GM23338 (cell line): ENCODE data around the gene HPD. TPM values are rescaled to one million over a fixed set of nuclear protein-coding genes. Genes with fewer than 3 reads are reported as not detected.

Source experiments
- ATAC-seq: fragments of 200-7000 bp; cut with Tn5 transposase; 3 replicates; pipeline ENCODE4 v1.9.1; 2020
- DNase-seq: peaks from one replicate; pipeline ENCODE4 v3.0.0-alpha.2; 2015; ENCODE audit warnings: low spot score
- H2AFZ ChIP-seq: fragments of 200-600 bp; sonication (generic); 2 replicates; pipeline ENCODE4 v1.8.0; 2016; ENCODE audit warnings: antibody characterized with exemption, mild to moderate bottlenecking, moderate library complexity
- H3F3A ChIP-seq: fragments of 200-600 bp; sonication (generic); replicated peaks from 2 replicates; pipeline ENCODE4 v1.8.0; 2017; ENCODE audit warnings: antibody characterized with exemption, mixed run types, low read depth
- H3K27ac ChIP-seq: fragments of 200-600 bp; sonication (generic); 2 replicates; pipeline ENCODE4 v1.6.1; 2016; ENCODE audit warnings: low read depth
- H3K27me3 ChIP-seq: fragments of 200-600 bp; sonication (generic); 2 replicates; pipeline ENCODE4 v1.8.0; 2016; ENCODE audit warnings: mild to moderate bottlenecking, mixed run types, moderate library complexity; ENCODE audit not compliant: insufficient read depth
- H3K36me3 ChIP-seq: fragments of 200-600 bp; sonication (generic); 2 replicates; pipeline ENCODE4 v1.8.0; 2016; ENCODE audit warnings: mild to moderate bottlenecking; ENCODE audit not compliant: insufficient read depth
- H3K4me1 ChIP-seq: fragments of 200-600 bp; sonication (generic); 2 replicates; pipeline ENCODE4 v1.8.0; 2016; ENCODE audit warnings: mild to moderate bottlenecking, moderate library complexity; ENCODE audit not compliant: insufficient read depth
- H3K4me2 ChIP-seq: fragments of 200-600 bp; sonication (generic); 2 replicates; pipeline ENCODE4 v1.7.1; 2017; ENCODE audit warnings: mixed run types
- H3K4me3 ChIP-seq: fragments of 200-600 bp; sonication (generic); 2 replicates; pipeline ENCODE4 v1.6.1; 2016; ENCODE audit warnings: mixed run types
- H3K79me2 ChIP-seq: fragments of 200-600 bp; sonication (generic); replicated peaks from 2 replicates; pipeline ENCODE4 v1.8.0; 2017; ENCODE audit warnings: mild to moderate bottlenecking; ENCODE audit not compliant: insufficient read depth
- H3K9me2 ChIP-seq: fragments of 200-600 bp; sonication (generic); 2 replicates; pipeline ENCODE4 v1.8.0; 2017; ENCODE audit not compliant: insufficient read depth
- H4K20me1 ChIP-seq: fragments of 200-600 bp; sonication (generic); replicated peaks from 2 replicates; pipeline ENCODE4 v1.8.0; 2017; ENCODE audit warnings: mild to moderate bottlenecking; ENCODE audit not compliant: insufficient read depth
- H3K27ac Mint-ChIP-seq: 2 replicates; pipeline ENCODE4 v1.8.0; 2020; ENCODE audit warnings: inconsistent platforms, mild to moderate bottlenecking, moderate library complexity, mixed read lengths
- H3K27me3 Mint-ChIP-seq: 3 replicates; pipeline ENCODE4 v1.8.0; 2022; ENCODE audit warnings: low read depth, mild to moderate bottlenecking, moderate library complexity, mixed read lengths, inconsistent platforms; ENCODE audit not compliant: insufficient read depth, poor library complexity
- H3K36me3 Mint-ChIP-seq: 3 replicates; pipeline ENCODE4 v1.8.0; 2021; ENCODE audit warnings: low read depth, mild to moderate bottlenecking, inconsistent platforms, moderate library complexity, mixed read lengths
- H3K4me1 Mint-ChIP-seq: 3 replicates; pipeline ENCODE4 v1.8.0; 2020; ENCODE audit warnings: mild to moderate bottlenecking, inconsistent platforms, mixed read lengths
- H3K4me3 Mint-ChIP-seq: 3 replicates; pipeline ENCODE4 v1.8.0; 2021; ENCODE audit warnings: moderate library complexity, mild to moderate bottlenecking, inconsistent platforms, mixed read lengths
- H3K9me3 Mint-ChIP-seq: 3 replicates; pipeline ENCODE4 v1.8.0; 2020; ENCODE audit warnings: moderate library complexity, mild to moderate bottlenecking, inconsistent platforms, mixed read lengths
- CREB1 ChIP-seq: fragments of 250-450 bp; sonication (Bioruptor Pico); IDR thresholded peaks from 2 replicates; pipeline ENCODE4 v1.5.0; 2020; ENCODE audit warnings: low read depth, mild to moderate bottlenecking, moderate library complexity
- EZH2 ChIP-seq: fragments of 200-600 bp; sonication (generic); IDR thresholded peaks from one replicate; pipeline ENCODE4 v1.8.0; 2017; ENCODE audit warnings: antibody characterized with exemption, mild to moderate bottlenecking, low read depth; ENCODE audit not compliant: unreplicated experiment
- JUNB ChIP-seq: IDR thresholded peaks from one replicate; pipeline ENCODE4 v1.6.1; 2016; ENCODE audit warnings: antibody characterized with exemption; ENCODE audit not compliant: unreplicated experiment
- NANOG ChIP-seq: IDR thresholded peaks from 2 replicates; pipeline ENCODE4 v1.6.1; 2016; ENCODE audit warnings: antibody characterized with exemption, borderline replicate concordance
- STAT1 ChIP-seq: IDR thresholded peaks from one replicate; pipeline ENCODE4 v1.6.1; 2016; ENCODE audit warnings: antibody characterized with exemption; ENCODE audit not compliant: unreplicated experiment
- ZNF331 ChIP-seq: fragments of 250-450 bp; sonication (Bioruptor Pico); IDR thresholded peaks from 2 replicates; pipeline ENCODE4 v1.5.0; 2020; ENCODE audit warnings: low read depth, mild to moderate bottlenecking, moderate library complexity
- polyA plus RNA-seq: library from polyadenylated mRNA; unstranded; fragments of >200 nt; fragmentation: Nextera tagmentation; extraction: Ambion mirVana; gene quantifications from 2 replicates; pipeline ENCODE4 v1.2.1, GENCODE V29; 2016
- total RNA-seq: library from RNA; depleted of rRNA; stranded (reverse); fragments of >200 nt; shearing (Covaris generic); gene quantifications from 2 replicates; pipeline ENCODE4 v1.2.3, GENCODE V29; 2014
- TF ChIP-seq, protein P1 (sequence below), 2 experiments: fragments of 200-600 bp in 1 of 2; sonication (generic) in 1 of 2; conservative IDR thresholded peaks; 2 replicates each; pipeline versions ENCODE4 v1.5.1 to v1.6.1; 2016 to 2017; ENCODE audit warnings: antibody characterized with exemption in 2 of 2, low read depth in 2 of 2, mild to moderate bottlenecking in 2 of 2, moderate library complexity in 1 of 2
- TF ChIP-seq, protein P2 (sequence below): IDR thresholded peaks from one replicate; pipeline ENCODE4 v1.6.1; 2018; ENCODE audit warnings: antibody characterized with exemption; ENCODE audit not compliant: unreplicated experiment

The HPD gene
- total and polyA plus RNA-seq, 2 experiments from 2014 or later, result not detected

DNA sequence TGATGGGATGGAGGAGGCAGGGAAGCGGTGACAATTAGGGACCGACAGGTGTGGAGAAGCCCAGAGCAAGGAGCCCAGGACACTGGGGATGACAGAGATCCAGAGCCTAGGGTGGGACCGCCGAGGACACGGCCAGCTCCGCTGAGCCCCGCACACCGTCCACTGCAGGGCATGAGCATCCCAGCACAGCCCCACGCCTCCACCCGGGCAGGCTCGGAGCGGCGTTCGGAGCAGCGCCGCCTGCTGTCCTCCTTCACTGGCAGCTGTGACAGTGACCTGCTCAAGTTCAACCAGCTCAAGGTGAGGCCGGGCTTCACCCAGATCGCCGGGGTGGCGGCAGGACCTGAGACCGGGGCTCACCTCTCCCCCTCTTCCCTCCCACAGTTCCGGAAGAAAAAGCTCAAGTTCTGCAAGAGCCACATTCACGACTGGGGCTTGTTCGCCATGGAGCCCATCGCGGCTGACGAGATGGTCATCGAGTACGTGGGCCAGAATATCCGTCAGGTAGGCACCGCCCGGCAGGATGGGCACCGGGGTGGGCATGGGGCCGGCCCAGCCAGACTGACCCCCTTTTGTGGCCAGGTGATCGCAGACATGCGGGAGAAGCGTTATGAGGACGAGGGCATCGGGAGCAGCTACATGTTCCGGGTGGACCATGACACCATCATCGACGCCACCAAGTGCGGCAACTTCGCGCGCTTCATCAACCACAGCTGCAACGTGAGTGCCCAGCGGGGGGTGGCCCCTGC is 31.1 kb downstream of the HPD start:
- H3K4me3 Mint-ChIP-seq, result no peak overlapping the region
- Histone ChIP-seq H3K36me3 (no peaks in the 10 kb centered on the region), H3F3A (peaks cover 3% of the 10 kb centered on the region; the same call in 1 of the 2 replicates), H3K79me2 (no peaks in the 10 kb centered on the region), H3K9me2 (no peaks in the 10 kb centered on the region), H3K4me1 (no peaks in the 10 kb centered on the region), H2AFZ (no peak overlapping the region), H3K4me3 (no peak overlapping the region), H3K27ac (no peak overlapping the region), H3K27me3 (no peaks in the 10 kb centered on the region), H3K4me2 (no peak overlapping the region), H4K20me1 (no peaks in the 10 kb centered on the region)
- peaks cover 61% of the 10 kb centered on the region for H3K36me3 Mint-ChIP-seq
- TF ChIP-seq, protein P1, sequence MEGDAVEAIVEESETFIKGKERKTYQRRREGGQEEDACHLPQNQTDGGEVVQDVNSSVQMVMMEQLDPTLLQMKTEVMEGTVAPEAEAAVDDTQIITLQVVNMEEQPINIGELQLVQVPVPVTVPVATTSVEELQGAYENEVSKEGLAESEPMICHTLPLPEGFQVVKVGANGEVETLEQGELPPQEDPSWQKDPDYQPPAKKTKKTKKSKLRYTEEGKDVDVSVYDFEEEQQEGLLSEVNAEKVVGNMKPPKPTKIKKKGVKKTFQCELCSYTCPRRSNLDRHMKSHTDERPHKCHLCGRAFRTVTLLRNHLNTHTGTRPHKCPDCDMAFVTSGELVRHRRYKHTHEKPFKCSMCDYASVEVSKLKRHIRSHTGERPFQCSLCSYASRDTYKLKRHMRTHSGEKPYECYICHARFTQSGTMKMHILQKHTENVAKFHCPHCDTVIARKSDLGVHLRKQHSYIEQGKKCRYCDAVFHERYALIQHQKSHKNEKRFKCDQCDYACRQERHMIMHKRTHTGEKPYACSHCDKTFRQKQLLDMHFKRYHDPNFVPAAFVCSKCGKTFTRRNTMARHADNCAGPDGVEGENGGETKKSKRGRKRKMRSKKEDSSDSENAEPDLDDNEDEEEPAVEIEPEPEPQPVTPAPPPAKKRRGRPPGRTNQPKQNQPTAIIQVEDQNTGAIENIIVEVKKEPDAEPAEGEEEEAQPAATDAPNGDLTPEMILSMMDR (conservative IDR thresholded peaks at IDR 0.05; ENCODE audit: low read depth in 2 of 2), result peak in 1 of 2 experiments; percentile 55; a peak in 2 of 4 replicates
- TF ChIP-seq CREB1 (CRISPR knock-in tag) (no peak), STAT1 (no peak)
- TF ChIP-seq, protein P2, sequence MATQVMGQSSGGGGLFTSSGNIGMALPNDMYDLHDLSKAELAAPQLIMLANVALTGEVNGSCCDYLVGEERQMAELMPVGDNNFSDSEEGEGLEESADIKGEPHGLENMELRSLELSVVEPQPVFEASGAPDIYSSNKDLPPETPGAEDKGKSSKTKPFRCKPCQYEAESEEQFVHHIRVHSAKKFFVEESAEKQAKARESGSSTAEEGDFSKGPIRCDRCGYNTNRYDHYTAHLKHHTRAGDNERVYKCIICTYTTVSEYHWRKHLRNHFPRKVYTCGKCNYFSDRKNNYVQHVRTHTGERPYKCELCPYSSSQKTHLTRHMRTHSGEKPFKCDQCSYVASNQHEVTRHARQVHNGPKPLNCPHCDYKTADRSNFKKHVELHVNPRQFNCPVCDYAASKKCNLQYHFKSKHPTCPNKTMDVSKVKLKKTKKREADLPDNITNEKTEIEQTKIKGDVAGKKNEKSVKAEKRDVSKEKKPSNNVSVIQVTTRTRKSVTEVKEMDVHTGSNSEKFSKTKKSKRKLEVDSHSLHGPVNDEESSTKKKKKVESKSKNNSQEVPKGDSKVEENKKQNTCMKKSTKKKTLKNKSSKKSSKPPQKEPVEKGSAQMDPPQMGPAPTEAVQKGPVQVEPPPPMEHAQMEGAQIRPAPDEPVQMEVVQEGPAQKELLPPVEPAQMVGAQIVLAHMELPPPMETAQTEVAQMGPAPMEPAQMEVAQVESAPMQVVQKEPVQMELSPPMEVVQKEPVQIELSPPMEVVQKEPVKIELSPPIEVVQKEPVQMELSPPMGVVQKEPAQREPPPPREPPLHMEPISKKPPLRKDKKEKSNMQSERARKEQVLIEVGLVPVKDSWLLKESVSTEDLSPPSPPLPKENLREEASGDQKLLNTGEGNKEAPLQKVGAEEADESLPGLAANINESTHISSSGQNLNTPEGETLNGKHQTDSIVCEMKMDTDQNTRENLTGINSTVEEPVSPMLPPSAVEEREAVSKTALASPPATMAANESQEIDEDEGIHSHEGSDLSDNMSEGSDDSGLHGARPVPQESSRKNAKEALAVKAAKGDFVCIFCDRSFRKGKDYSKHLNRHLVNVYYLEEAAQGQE, result no peak
- DNase-seq (no peak), ATAC-seq (peak; percentile 38)
- no peak overlapping the region for H3K27ac Mint-ChIP-seq
- H3K27me3 Mint-ChIP-seq, result no peaks in the 10 kb centered on the region
- no peaks in the 10 kb centered on the region for H3K9me3 Mint-ChIP-seq
- H3K4me1 Mint-ChIP-seq, result peaks cover 5% of the 10 kb centered on the region; the same call in 2 of the 3 replicates

DNA sequence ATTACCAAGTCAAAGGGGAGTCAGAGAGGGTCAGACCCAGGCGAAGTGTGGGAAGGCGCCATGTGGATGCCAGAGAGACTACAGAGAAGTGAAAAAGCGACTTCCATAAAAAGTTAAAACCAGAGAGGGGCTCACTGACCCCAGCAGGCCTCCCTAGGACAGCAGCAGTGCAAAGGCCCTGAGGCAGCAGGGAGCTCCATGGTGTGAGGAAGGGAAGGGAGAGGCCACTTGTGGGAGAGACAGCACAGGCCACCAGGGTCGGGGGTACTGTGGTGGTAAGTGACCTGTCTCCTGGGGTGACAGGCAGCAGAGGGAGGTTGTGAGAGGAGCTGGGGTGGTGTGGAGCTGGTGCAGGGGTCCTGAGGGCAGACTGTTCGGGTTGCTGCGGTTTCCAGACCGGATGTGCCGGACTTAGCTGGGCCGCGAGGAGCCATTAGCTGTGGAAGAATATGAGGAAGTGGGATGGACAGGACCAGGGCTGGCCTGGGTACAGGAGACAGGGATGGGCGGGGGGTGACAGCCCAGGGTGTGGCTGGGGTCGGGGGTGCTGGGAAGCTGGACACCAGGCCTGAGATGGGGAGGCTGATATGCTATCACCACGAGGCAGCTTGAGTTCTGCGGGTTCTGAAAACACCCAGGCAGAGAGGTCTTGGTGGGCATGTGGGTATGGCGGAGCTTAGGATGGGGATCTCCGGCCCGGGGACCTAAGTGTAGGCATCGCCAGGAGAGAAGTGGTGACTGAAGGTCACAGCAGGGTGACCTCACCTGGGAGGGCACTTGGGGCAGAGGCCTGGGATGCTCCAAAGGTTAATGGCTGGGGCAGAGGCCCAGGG is 32.1 kb downstream of the HPD start:
- no peaks in the 10 kb centered on the region for H3K79me2 ChIP-seq
- TF ChIP-seq ZNF331 (CRISPR knock-in tag), result no peak
- no peak for TF ChIP-seq STAT1
- TF ChIP-seq NANOG, result no peak
- TF ChIP-seq EZH2, result no peak
- TF ChIP-seq JUNB, result no peak

More for the DNA sequence above, 32.1 kb downstream of the HPD start:
- Mint-ChIP-seq H3K36me3 (peaks cover 54% of the 10 kb centered on the region), H3K4me3 (no peak overlapping the region; the same call in 2 of the 3 replicates), H3K4me1 (no peaks in the 10 kb centered on the region; the same call in 2 of the 3 replicates), H3K27ac (peak overlapping the region; percentile 77), H3K9me3 (no peaks in the 10 kb centered on the region), H3K27me3 (no peaks in the 10 kb centered on the region)
- no peaks in the 10 kb centered on the region for H3K9me2 ChIP-seq
- H4K20me1 ChIP-seq, result no peaks in the 10 kb centered on the region; the same call in 1 of the 2 replicates
- H2AFZ ChIP-seq, result no peak overlapping the region
- no peak for DNase-seq
- H3K27ac ChIP-seq, result no peak overlapping the region
- no peaks in the 10 kb centered on the region for H3K4me1 ChIP-seq
- no peak for ATAC-seq
- H3K36me3 ChIP-seq, result no peaks in the 10 kb centered on the region
- H3K27me3 ChIP-seq, result no peaks in the 10 kb centered on the region
- H3F3A ChIP-seq, result peaks cover 3% of the 10 kb centered on the region; the same call in 1 of the 2 replicates
- H3K4me3 ChIP-seq, result no peak overlapping the region
- H3K4me2 ChIP-seq, result no peak overlapping the region
